Spleen (tissue), 7 donors: ENCODE data around the gene DNAJC2.

Experiments used
- POLR2AphosphoS5 ChIP-seq, 3 donors: sonication (generic); formaldehyde crosslinking; IDR thresholded peaks; one replicate each; pipeline ENCODE4 v1.5.1; 2017; ENCODE audit warnings: antibody characterized with exemption in 3 of 3
- TF ChIP-seq, protein P1 (sequence below), 11 experiments: fragments of 200-600 bp in 7 of 11; fragments of 450-650 bp in 4 of 11; sonication (generic) in 4 of 11; IDR thresholded peaks in 8 of 11; conservative IDR thresholded peaks in 3 of 11; 1 replicate in 7 of 11; 2 replicates in 4 of 11; pipeline versions ENCODE4 v1.4.0 to v1.8.0; 2016 to 2021; ENCODE audit warnings: antibody characterized with exemption in 11 of 11, inconsistent platforms in 4 of 11, mild to moderate bottlenecking in 1 of 11
- donor health status: DM: no; HTN: no; CAD: no; lungs with moderate emphysema.
- donor health status: DM: no; HTN: no; CAD: no.
- donor health status: DM: no; HTN: no; CAD: no.

DNA sequence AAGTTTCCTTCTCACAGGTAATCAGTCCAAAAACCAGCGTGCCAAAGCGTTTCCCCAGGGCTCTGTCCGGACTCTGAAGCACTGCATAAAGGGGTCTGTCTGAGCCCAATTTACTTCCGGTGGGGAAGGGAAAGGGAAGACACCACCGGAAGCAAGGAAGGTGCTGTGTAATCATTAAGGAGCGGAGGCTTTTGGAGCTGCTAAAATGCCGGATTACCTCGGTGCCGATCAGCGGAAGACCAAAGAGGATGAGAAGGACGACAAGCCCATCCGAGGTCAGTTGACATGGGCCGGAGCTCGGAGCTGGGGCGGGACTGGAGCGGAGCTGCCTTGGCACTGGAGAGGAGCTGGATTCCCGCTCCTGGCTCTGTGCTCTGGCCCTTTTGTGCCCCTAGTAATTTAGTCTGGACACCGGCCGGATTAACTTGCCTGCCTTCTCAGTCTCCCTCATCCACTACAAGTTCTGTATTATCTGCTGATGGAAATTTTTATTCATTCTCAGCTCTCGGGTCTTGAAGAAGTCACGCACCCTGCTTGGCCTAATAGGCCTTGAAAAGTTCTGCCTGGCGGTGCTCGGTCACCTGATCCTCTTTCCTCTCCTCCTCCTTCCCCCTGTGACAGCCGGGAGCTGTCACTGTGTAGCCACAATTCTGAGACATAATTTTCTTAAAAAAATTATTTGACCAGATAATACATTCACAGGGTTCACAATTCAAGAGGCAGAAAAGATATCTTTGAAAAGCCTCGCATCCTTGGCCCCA is 3.1 kb upstream of the DNAJC2 start, which contains the start of gene PSMC2:
- TF ChIP-seq, protein P1, sequence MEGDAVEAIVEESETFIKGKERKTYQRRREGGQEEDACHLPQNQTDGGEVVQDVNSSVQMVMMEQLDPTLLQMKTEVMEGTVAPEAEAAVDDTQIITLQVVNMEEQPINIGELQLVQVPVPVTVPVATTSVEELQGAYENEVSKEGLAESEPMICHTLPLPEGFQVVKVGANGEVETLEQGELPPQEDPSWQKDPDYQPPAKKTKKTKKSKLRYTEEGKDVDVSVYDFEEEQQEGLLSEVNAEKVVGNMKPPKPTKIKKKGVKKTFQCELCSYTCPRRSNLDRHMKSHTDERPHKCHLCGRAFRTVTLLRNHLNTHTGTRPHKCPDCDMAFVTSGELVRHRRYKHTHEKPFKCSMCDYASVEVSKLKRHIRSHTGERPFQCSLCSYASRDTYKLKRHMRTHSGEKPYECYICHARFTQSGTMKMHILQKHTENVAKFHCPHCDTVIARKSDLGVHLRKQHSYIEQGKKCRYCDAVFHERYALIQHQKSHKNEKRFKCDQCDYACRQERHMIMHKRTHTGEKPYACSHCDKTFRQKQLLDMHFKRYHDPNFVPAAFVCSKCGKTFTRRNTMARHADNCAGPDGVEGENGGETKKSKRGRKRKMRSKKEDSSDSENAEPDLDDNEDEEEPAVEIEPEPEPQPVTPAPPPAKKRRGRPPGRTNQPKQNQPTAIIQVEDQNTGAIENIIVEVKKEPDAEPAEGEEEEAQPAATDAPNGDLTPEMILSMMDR (IDR thresholded peaks at IDR 0.05 in 8 of 11, conservative IDR thresholded peaks at IDR 0.05 in 3 of 11) = no peak
- TF ChIP-seq POLR2AphosphoS5 (IDR thresholded peaks at IDR 0.05) = peak; percentile 80 to 87 (median 85)
